ENCODE data around the gene NLRP1.

DNA sequence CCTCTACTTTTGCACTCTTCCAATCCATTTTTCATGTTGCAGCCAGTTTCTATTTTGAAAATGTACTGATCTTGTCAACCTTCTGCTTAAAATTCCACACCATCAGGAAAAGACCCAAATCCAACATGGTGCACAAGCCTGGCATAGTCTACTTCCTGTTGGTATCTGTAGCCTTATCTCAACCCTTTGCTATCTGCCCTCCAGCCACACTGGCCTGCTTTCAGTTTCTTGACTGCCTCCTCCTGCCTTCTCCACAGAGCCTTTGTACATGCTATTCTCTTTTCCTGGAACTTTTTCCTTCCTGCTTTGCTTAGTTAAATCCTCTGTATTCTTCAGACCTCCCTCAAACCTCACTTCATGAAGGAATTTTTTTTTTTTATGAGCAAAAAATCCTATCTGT lies 31.5 kb downstream of the NLRP1 start:
- no peak for TF ChIP-seq CTCF (IDR thresholded peaks at IDR 0.05; ENCODE audit: insufficient read depth, low read length)
- no peak for TF ChIP-seq SPI1 (IDR thresholded peaks at IDR 0.05; ENCODE audit: borderline replicate concordance, low read depth)
- TF ChIP-seq GABPA (IDR thresholded peaks at IDR 0.05; ENCODE audit: low read depth) = no peak

Data from HL-60 (cell line).